H9 (cell line): Measurements from ENCODE around the gene RAP1GAP. TPM values are rescaled to one million over a fixed set of nuclear protein-coding genes. Genes with fewer than 3 reads are reported as not detected.

Source experiments
- DNase-seq: peaks from one replicate; pipeline ENCODE4 v3.0.0-alpha.2; 2017
- H2AFZ ChIP-seq: one replicate; pipeline ENCODE4 v1.6.1; 2013; ENCODE audit warnings: mild to moderate bottlenecking, low read length, control low read depth, moderate library complexity
- H2AK5ac ChIP-seq: 2 replicates; pipeline ENCODE4 v1.6.1; 2013; ENCODE audit warnings: low read length, control low read depth, mixed read lengths; ENCODE audit not compliant: insufficient read length
- H2BK120ac ChIP-seq: one replicate; pipeline ENCODE4 v1.6.1; 2013; ENCODE audit warnings: low read depth, mild to moderate bottlenecking, low read length, control low read depth, inconsistent platforms; ENCODE audit not compliant: poor library complexity, severe bottlenecking
- H2BK12ac ChIP-seq: 2 replicates; pipeline ENCODE4 v1.6.1; 2013; ENCODE audit warnings: low read length, control low read depth, mixed read lengths, low read depth; ENCODE audit not compliant: insufficient read length
- H2BK15ac ChIP-seq: 2 replicates; pipeline ENCODE4 v1.6.1; 2013; ENCODE audit warnings: low read depth, low read length, control low read depth
- H2BK20ac ChIP-seq: one replicate; pipeline ENCODE4 v1.6.1; 2013; ENCODE audit warnings: low read depth, mild to moderate bottlenecking, low read length, control low read depth, inconsistent platforms; ENCODE audit not compliant: poor library complexity, severe bottlenecking
- H2BK5ac ChIP-seq: 2 replicates; pipeline ENCODE4 v1.6.1; 2013; ENCODE audit warnings: low read length, control low read depth, mixed read lengths; ENCODE audit not compliant: insufficient read length
- H3K14ac ChIP-seq: 2 replicates; pipeline ENCODE4 v1.6.1; 2013; ENCODE audit warnings: low read length, control low read depth; ENCODE audit not compliant: insufficient read depth
- H3K18ac ChIP-seq: 2 replicates; pipeline ENCODE4 v1.6.1; 2013; ENCODE audit warnings: low read depth, mild to moderate bottlenecking, mixed read lengths, low read length, control low read depth; ENCODE audit not compliant: insufficient read length
- H3K23ac ChIP-seq: 2 replicates; pipeline ENCODE4 v1.6.1; 2013; ENCODE audit warnings: low read length, control low read depth, mixed read lengths, low read depth; ENCODE audit not compliant: insufficient read length
- H3K23me2 ChIP-seq: 2 replicates; pipeline ENCODE4 v1.6.1; 2013; ENCODE audit warnings: low read depth, mild to moderate bottlenecking, mixed read lengths, low read length, control low read depth; ENCODE audit not compliant: insufficient read length, poor library complexity, severe bottlenecking
- H3K27ac ChIP-seq: 2 replicates; pipeline ENCODE4 v1.5.1; 2013; ENCODE audit warnings: low read length, control low read depth, mixed read lengths, low read depth; ENCODE audit not compliant: insufficient read length
- H3K27me3 ChIP-seq: 2 replicates; pipeline ENCODE4 v1.6.1; 2013; ENCODE audit warnings: low read length, control low read depth, inconsistent platforms; ENCODE audit not compliant: insufficient read depth
- H3K4ac ChIP-seq: 2 replicates; pipeline ENCODE4 v1.6.1; 2013; ENCODE audit warnings: low read depth, mild to moderate bottlenecking, control low read depth, inconsistent platforms, low read length, moderate library complexity
- H3K4me1 ChIP-seq: 2 replicates; pipeline ENCODE4 v1.6.1; 2013; ENCODE audit warnings: low read length, control low read depth, inconsistent platforms; ENCODE audit not compliant: insufficient read depth
- H3K4me2 ChIP-seq: 2 replicates; pipeline ENCODE4 v1.6.1; 2013; ENCODE audit warnings: low read length, control low read depth, mixed read lengths; ENCODE audit not compliant: insufficient read length, insufficient read depth
- H3K56ac ChIP-seq: 2 replicates; pipeline ENCODE4 v1.6.1; 2013; ENCODE audit warnings: low read depth, mild to moderate bottlenecking, mixed read lengths, low read length, control low read depth; ENCODE audit not compliant: insufficient read length
- H3K79me1 ChIP-seq: 2 replicates; pipeline ENCODE4 v1.6.1; 2013; ENCODE audit warnings: low read depth, mild to moderate bottlenecking, moderate library complexity, low read length, control low read depth, inconsistent platforms; ENCODE audit not compliant: insufficient read depth, poor library complexity, severe bottlenecking
- H3K79me2 ChIP-seq: 2 replicates; pipeline ENCODE4 v1.6.1; 2013; ENCODE audit warnings: low read length, control low read depth, inconsistent platforms; ENCODE audit not compliant: insufficient read depth
- H3K9ac ChIP-seq: 2 replicates; pipeline ENCODE4 v1.6.1; 2013; ENCODE audit warnings: low read length, control low read depth, mixed read lengths; ENCODE audit not compliant: insufficient read length; ENCODE audit errors: extremely low read depth
- H3K9me3 ChIP-seq: one replicate; pipeline ENCODE4 v1.6.1; 2013; ENCODE audit warnings: low read depth, low read length, inconsistent platforms; ENCODE audit not compliant: control insufficient read depth
- H3T11ph ChIP-seq: one replicate; pipeline ENCODE4 v1.6.1; 2013; ENCODE audit warnings: mild to moderate bottlenecking, low read length, control low read depth, inconsistent platforms
- H4K20me1 ChIP-seq: one replicate; pipeline ENCODE4 v1.6.1; 2013; ENCODE audit not compliant: control insufficient read depth, insufficient read length, insufficient read depth
- H4K5ac ChIP-seq: 2 replicates; pipeline ENCODE4 v1.6.1; 2013; ENCODE audit warnings: low read depth, mild to moderate bottlenecking, mixed read lengths, low read length, control low read depth; ENCODE audit not compliant: insufficient read length
- H4K8ac ChIP-seq: replicated peaks from 2 replicates; pipeline ENCODE4 v1.6.1; 2013; ENCODE audit warnings: low read length, control low read depth, mixed read lengths, low read depth; ENCODE audit not compliant: insufficient read length
- H4K91ac ChIP-seq: 2 replicates; pipeline ENCODE4 v1.6.1; 2013; ENCODE audit warnings: low read depth, mild to moderate bottlenecking, moderate library complexity, mixed read lengths, low read length, control low read depth; ENCODE audit not compliant: insufficient read length
- H3K27ac Mint-ChIP-seq, 3 experiments: 2 replicates in 2 of 3; 3 replicates in 1 of 3; pipeline ENCODE4 v1.8.0; 2020 to 2021; ENCODE audit warnings: mixed read lengths in 3 of 3, mild to moderate bottlenecking in 1 of 3, moderate library complexity in 1 of 3
- H3K27me3 Mint-ChIP-seq: 2 replicates; pipeline ENCODE4 v1.8.0; 2021; ENCODE audit warnings: low read depth, mild to moderate bottlenecking, moderate library complexity, mixed read lengths
- H3K36me3 Mint-ChIP-seq, 3 experiments: 2 replicates in 2 of 3; 3 replicates in 1 of 3; pipeline ENCODE4 v1.8.0; 2020 to 2021; ENCODE audit warnings: low read depth in 3 of 3, mixed read lengths in 3 of 3; ENCODE audit not compliant: insufficient read depth in 1 of 3
- H3K4me1 Mint-ChIP-seq, 2 experiments: 2 replicates each; pipeline ENCODE4 v1.8.0; 2020; ENCODE audit warnings: mixed read lengths in 2 of 2
- H3K4me3 Mint-ChIP-seq, 2 experiments: 2 replicates in 1 of 2; 3 replicates in 1 of 2; pipeline ENCODE4 v1.8.0; 2020 to 2021; ENCODE audit warnings: mild to moderate bottlenecking in 2 of 2, mixed read lengths in 2 of 2, moderate library complexity in 1 of 2
- H3K9me3 Mint-ChIP-seq, 2 experiments: 2 replicates in 1 of 2; 3 replicates in 1 of 2; pipeline ENCODE4 v1.8.0; 2020; ENCODE audit warnings: mild to moderate bottlenecking in 2 of 2, mixed read lengths in 2 of 2, moderate library complexity in 1 of 2
- CTCF ChIP-seq: fragments of 200-600 bp; sonication (generic); conservative IDR thresholded peaks from 3 replicates; pipeline ENCODE4 v1.8.0; 2021; ENCODE audit warnings: antibody characterized with exemption, mild to moderate bottlenecking
- WGBS: extraction: QIAGEN DNeasy Blood & Tissue Kit; methylation state at CpG from one replicate; pipeline ENCODE4 v1.1.7; 2013; ENCODE audit warnings: missing lambda C conversion rate, low lambda C conversion rate, mixed read lengths; ENCODE audit not compliant: insufficient read length; ENCODE audit errors: extremely low coverage; 5-methylcytosine and 5-hydroxymethylcytosine counted together
- total RNA-seq: library from RNA; stranded (reverse); gene quantifications from 2 replicates; pipeline ENCODE4 v1.2.1, GENCODE V29; 2021

The RAP1GAP gene
- total RNA-seq, 1 experiment from 2014 or later: 7.9 TPM

- no peak overlapping the region for H2BK20ac ChIP-seq
Observed at GRCh38 chr1:21661886-21662285, 7.3 kb downstream of the RAP1GAP start.

More at GRCh38 chr1:21661886-21662285, 7.3 kb downstream of the RAP1GAP start:
- Histone ChIP-seq H2BK15ac (no peak overlapping the region), H3K18ac (no peak overlapping the region), H3K4me2 (no peak overlapping the region), H3K79me2 (no peaks in the 10 kb centered on the region), H3K27ac (no peak overlapping the region), H2BK12ac (no peak overlapping the region), H3K23ac (no peak overlapping the region), H3K9me3 (no peaks in the 10 kb centered on the region), H3K4ac (no peak overlapping the region), H3K79me1 (no peaks in the 10 kb centered on the region), H3K4me1 (no peaks in the 10 kb centered on the region), H4K5ac (no peak overlapping the region), H3T11ph (no peak overlapping the region), H4K20me1 (no peaks in the 10 kb centered on the region), H3K23me2 (no peaks in the 10 kb centered on the region), H4K91ac (no peak overlapping the region), H3K56ac (no peak overlapping the region), H2BK120ac (no peak overlapping the region), H2BK5ac (no peak overlapping the region), H3K27me3 (no peaks in the 10 kb centered on the region; the same call in 1 of the 2 replicates), H2AFZ (no peak overlapping the region), H3K9ac (no peak overlapping the region), H3K14ac (no peak overlapping the region), H4K8ac (no peak overlapping the region), H2AK5ac (no peak overlapping the region)
- Mint-ChIP-seq H3K4me3 (no peak overlapping the region), H3K4me1 (peaks cover 14 to 28% of the 10 kb centered on the region in 2 experiments), H3K9me3 (no peaks in the 10 kb centered on the region), H3K27ac (no peak overlapping the region), H3K36me3 (no peaks in the 10 kb centered on the region; a peak in 1 of 7 replicates), H3K27me3 (peaks cover 30% of the 10 kb centered on the region)
- TF ChIP-seq CTCF: no peak
- no peak for DNase-seq
- WGBS: no CpG with 5 or more reads among the region's 5 CpGs
